IMR-90 (cell line): Measurements from ENCODE around the gene CFAP157. TPM values are rescaled to one million over a fixed set of nuclear protein-coding genes. Genes with fewer than 3 reads are reported as not detected.

ENCODE experiments used
- ATAC-seq: fragments of 200-7000 bp; cut with Tn5 transposase; 2 replicates; pipeline ENCODE4 v1.9.1; 2020; ENCODE audit warnings: low read depth, mild to moderate bottlenecking, moderate library complexity
- BruUV-seq: library from RNA; stranded (reverse); fragments of 400-500 nt; replicated peaks from 2 replicates; lab custom pipeline; 2021; lab: Mats Ljungman, UMichigan
- CTCF ChIA-PET: fragments of 300-600 bp; formaldehyde crosslinking; extraction: SDS; loops from one replicate; lab custom pipeline; 2021; ENCODE audit warnings: antibody characterized with exemption; lab: Yijun Ruan, JAX
- POLR2A ChIA-PET: fragments of 300-600 bp; sonication (Branson Sonifier 250); formaldehyde crosslinking; loops from one replicate; lab custom pipeline; 2022; ENCODE audit warnings: antibody characterized with exemption; ENCODE audit not compliant: unreplicated experiment; lab: Charles Lee
- DNase-seq: peaks from one replicate; pipeline ENCODE4 v3.0.0; 2013
- H2AFZ ChIP-seq: replicated peaks from 2 replicates; pipeline ENCODE3; 2013; ENCODE audit warnings: low read length, mild to moderate bottlenecking; ENCODE audit not compliant: poor library complexity
- H2AK5ac ChIP-seq: 2 replicates; pipeline ENCODE4 v1.6.1; 2013; ENCODE audit warnings: low read depth, low read length, inconsistent platforms
- H2AK9ac ChIP-seq: replicated peaks from 2 replicates; pipeline ENCODE3; 2013; ENCODE audit warnings: mild to moderate bottlenecking, low read depth, low read length, moderate library complexity; ENCODE audit not compliant: poor library complexity
- H2BK120ac ChIP-seq: 2 replicates; pipeline ENCODE4 v1.6.1; 2013; ENCODE audit warnings: low read depth, low read length, inconsistent platforms
- H2BK15ac ChIP-seq: 3 replicates; pipeline ENCODE4 v1.6.1; 2013; ENCODE audit warnings: low read depth, low read length, inconsistent platforms
- H2BK20ac ChIP-seq: 2 replicates; pipeline ENCODE4 v1.6.1; 2013; ENCODE audit warnings: low read depth, mild to moderate bottlenecking, inconsistent platforms, low read length, moderate library complexity
- H2BK5ac ChIP-seq: 2 replicates; pipeline ENCODE4 v1.6.1; 2013; ENCODE audit warnings: mild to moderate bottlenecking, low read depth, low read length, inconsistent platforms; ENCODE audit not compliant: poor library complexity, severe bottlenecking
- H3K14ac ChIP-seq: replicated peaks from 2 replicates; pipeline ENCODE4 v1.6.1; 2013; ENCODE audit warnings: low read depth, low read length, inconsistent platforms
- H3K18ac ChIP-seq: 2 replicates; pipeline ENCODE4 v1.6.1; 2013; ENCODE audit warnings: low read depth, low read length, control low read depth
- H3K23ac ChIP-seq: 2 replicates; pipeline ENCODE4 v1.6.1; 2013; ENCODE audit warnings: low read depth, low read length, inconsistent platforms
- H3K27ac ChIP-seq: 2 replicates; pipeline ENCODE4 v1.5.1; 2013; ENCODE audit warnings: mild to moderate bottlenecking, control low read depth, low read length; ENCODE audit not compliant: insufficient read depth
- H3K27me3 ChIP-seq: 2 replicates; pipeline ENCODE4 v1.6.1; 2013; ENCODE audit warnings: low read length; ENCODE audit not compliant: control insufficient read depth, insufficient read depth
- H3K36me3 ChIP-seq: 2 replicates; pipeline ENCODE4 v1.6.1; 2013; ENCODE audit warnings: low read length, mixed read lengths; ENCODE audit not compliant: control insufficient read depth, insufficient read depth
- H3K4ac ChIP-seq: 2 replicates; pipeline ENCODE4 v1.6.1; 2013; ENCODE audit warnings: low read depth, low read length, inconsistent platforms
- H3K4me1 ChIP-seq: 2 replicates; pipeline ENCODE4 v1.6.1; 2013; ENCODE audit warnings: low read length, mixed read lengths; ENCODE audit not compliant: control insufficient read depth, insufficient read depth
- H3K4me2 ChIP-seq: 2 replicates; pipeline ENCODE4 v1.6.1; 2013; ENCODE audit warnings: low read depth, mild to moderate bottlenecking, control low read depth, low read length, moderate library complexity
- H3K4me3 ChIP-seq: 2 replicates; pipeline ENCODE4 v1.5.1; 2013; ENCODE audit warnings: low read depth, mild to moderate bottlenecking, control low read depth, low read length, moderate library complexity; ENCODE audit not compliant: insufficient read depth
- H3K56ac ChIP-seq: 2 replicates; pipeline ENCODE4 v1.6.1; 2013; ENCODE audit warnings: low read length, inconsistent platforms; ENCODE audit not compliant: insufficient read depth; ENCODE audit errors: extremely low read depth
- H3K79me1 ChIP-seq, 2 experiments: 2 replicates each; pipeline ENCODE4 v1.6.1; 2013; ENCODE audit warnings: low read length in 2 of 2, inconsistent platforms in 1 of 2, low read depth in 1 of 2
- H3K9ac ChIP-seq: 2 replicates; pipeline ENCODE4 v1.6.1; 2013; ENCODE audit warnings: low read depth, low read length, control low read depth
- H3K9me1 ChIP-seq: 2 replicates; pipeline ENCODE4 v1.6.1; 2013; ENCODE audit warnings: low read length, inconsistent platforms; ENCODE audit not compliant: insufficient read depth
- H3K9me3 ChIP-seq: 2 replicates; pipeline ENCODE4 v1.6.1; 2013; ENCODE audit warnings: low read length; ENCODE audit not compliant: control insufficient read depth, insufficient read depth
- H4K20me1 ChIP-seq: 2 replicates; pipeline ENCODE4 v1.6.1; 2013; ENCODE audit warnings: low read length, inconsistent platforms; ENCODE audit not compliant: insufficient read depth
- H4K5ac ChIP-seq: 2 replicates; pipeline ENCODE4 v1.6.1; 2013; ENCODE audit warnings: mild to moderate bottlenecking, low read depth, low read length, control low read depth
- H4K8ac ChIP-seq, 2 experiments: 2 replicates each; pipeline ENCODE4 v1.6.1; 2013; ENCODE audit warnings: low read depth in 2 of 2, low read length in 2 of 2, control low read depth in 1 of 2, inconsistent platforms in 1 of 2
- H4K91ac ChIP-seq: 2 replicates; pipeline ENCODE4 v1.6.1; 2013; ENCODE audit warnings: low read depth, low read length, inconsistent platforms; ENCODE audit not compliant: insufficient read depth
- CEBPB ChIP-seq: IDR thresholded peaks from 2 replicates; pipeline ENCODE4 v1.6.1; 2012; ENCODE audit warnings: low read depth, low read length, improper control_type of control experiment
- SMC3 ChIP-seq: fragments of 150-350 bp; IDR thresholded peaks from 2 replicates; pipeline ENCODE4 v1.6.1; 2016; ENCODE audit warnings: low read depth, mild to moderate bottlenecking, antibody characterized with exemption, low read length, moderate library complexity
- WGBS, 2 experiments: methylation state at CpG; one replicate each; pipeline versions ENCODE4 v1.1.5 to v1.1.7; 2013; ENCODE audit warnings: missing lambda C conversion rate in 2 of 2; ENCODE audit not compliant: insufficient read length in 1 of 2; ENCODE audit errors: extremely low coverage in 2 of 2; 5-methylcytosine and 5-hydroxymethylcytosine counted together
- dilution Hi-C: fragments of 300-500 bp; cut with HindIII; formaldehyde crosslinking; loops from one replicate; pipeline ENCODE4 v1.14.3; 2018; ENCODE audit warnings: low sequenced_read_pairs; ENCODE audit not compliant: unreplicated experiment
- in situ Hi-C: fragments of 300-500 bp; cut with MboI; formaldehyde crosslinking; loops from 3 replicates; pipeline ENCODE4 v1.14.3; 2019; ENCODE audit warnings: low sequenced_read_pairs, inconsistent platforms, mixed read lengths
- intact Hi-C: fragments of 100-400 bp; cut with micrococcal nuclease; formaldehyde crosslinking; loops from 2 replicates; pipeline ENCODE4 v1.10.0; 2022
- polyA plus RNA-seq, 3 experiments: library from polyadenylated mRNA; depleted of rRNA; stranded (reverse); fragments of >200 nt; gene quantifications; 2 replicates each; pipeline ENCODE4 v1.2.3, GENCODE V29; 2012; ENCODE audit warnings: low replicate concordance in 1 of 3
- total RNA-seq: library from RNA; depleted of rRNA; stranded (reverse); fragments of >200 nt; gene quantifications from 2 replicates; pipeline ENCODE4 v1.2.3, GENCODE V29; 2012

CFAP157 gene
- total and polyA plus RNA-seq, 2 of the 4 experiments (the other 2 are of a cell fraction), result not detected

DNA sequence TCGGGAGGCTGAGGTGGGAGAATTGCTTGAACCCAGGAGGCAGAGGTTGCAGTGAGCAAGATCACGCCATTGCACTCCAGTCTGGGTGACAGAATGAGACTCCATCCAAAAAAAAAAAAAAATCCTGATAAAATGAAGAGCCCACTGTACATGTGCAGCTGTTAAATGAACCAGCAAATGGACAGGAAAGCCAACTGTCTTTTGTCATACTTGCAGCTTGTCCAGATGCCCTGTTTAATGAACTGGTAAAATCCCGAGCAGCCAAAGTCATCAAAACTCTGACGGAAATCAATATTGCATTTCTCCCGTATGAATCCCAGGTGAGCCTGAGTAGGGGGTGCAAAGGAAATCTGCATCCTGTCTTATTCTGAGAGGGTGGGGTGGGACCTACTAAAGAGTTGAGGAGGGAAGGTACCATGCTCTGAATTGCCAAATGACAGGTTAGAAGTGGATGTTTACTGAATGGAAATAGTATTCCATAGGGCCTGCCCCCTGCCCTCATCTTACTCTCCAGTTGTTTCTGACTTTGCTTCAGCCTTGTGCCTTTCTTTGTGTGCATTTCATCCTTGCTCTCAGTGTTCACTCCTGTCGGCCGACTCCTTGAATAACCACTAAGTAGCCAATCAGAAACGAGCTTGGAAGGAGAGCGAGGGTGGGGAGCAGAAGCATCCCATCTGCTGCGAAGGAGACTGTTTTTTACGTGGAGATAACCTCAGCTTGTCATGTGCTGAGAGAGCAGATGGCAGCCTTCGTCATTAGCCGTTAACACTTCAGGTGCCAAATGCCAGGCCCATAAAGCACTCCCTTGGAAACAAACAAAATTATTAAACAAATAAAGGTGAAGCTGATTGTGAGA is 45.7 kb upstream of the CFAP157 start (continued):
- no peak for TF ChIP-seq SMC3

DNA sequence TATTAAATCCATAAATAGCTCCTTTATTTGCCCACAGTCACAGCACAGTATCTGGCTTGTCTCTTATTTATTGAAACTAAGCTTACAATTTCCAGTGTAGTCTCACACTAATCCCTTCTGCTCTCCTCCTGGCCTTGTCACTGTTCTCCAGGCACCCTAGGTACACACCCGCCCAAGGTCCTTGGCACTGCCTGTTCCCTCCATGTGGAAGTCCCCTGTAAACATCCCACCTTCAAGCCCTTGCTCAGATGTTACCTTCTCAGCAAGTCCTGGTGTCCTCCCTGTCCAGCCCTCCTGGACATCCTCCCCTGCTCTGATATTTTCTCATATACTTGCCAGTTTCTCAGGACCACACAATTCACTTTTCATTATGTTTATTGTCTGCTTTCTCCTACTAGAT is 44.2 kb upstream of the CFAP157 start:
- H3K18ac ChIP-seq, result no peak overlapping the region
- H2AFZ ChIP-seq, result no peak overlapping the region
- H4K8ac ChIP-seq, result no peak overlapping the region
- ATAC-seq (no peak), DNase-seq (no peak)
- peaks cover 37% of the 10 kb centered on the region for H3K36me3 ChIP-seq
- no peak overlapping the region for H3K4me2 ChIP-seq
- H3K4me3 ChIP-seq, result no peak overlapping the region
- no peak overlapping the region for H3K4ac ChIP-seq
- H2BK120ac ChIP-seq, result no peak overlapping the region
- no peak overlapping the region for H2AK9ac ChIP-seq
- no peak overlapping the region for H2AK5ac ChIP-seq
- peaks cover 11% of the 10 kb centered on the region; the same call in 1 of the 2 replicates for H3K9me1 ChIP-seq
- in situ Hi-C loops (no loop called here), dilution Hi-C loops (no loop called here), intact Hi-C loops (no loop called here)
- H2BK15ac ChIP-seq, result no peak overlapping the region
- no peak overlapping the region for H4K5ac ChIP-seq
- ChIA-PET CTCF (no interaction called here), POLR2A (no interaction called here)
- H3K9me3 ChIP-seq, result no peaks in the 10 kb centered on the region
- no peaks in the 10 kb centered on the region for H4K20me1 ChIP-seq
- no peak overlapping the region for H3K9ac ChIP-seq
- H3K23ac ChIP-seq, result no peak overlapping the region
- peaks cover 4% of the 10 kb centered on the region; the same call in 1 of the 2 replicates for H3K4me1 ChIP-seq
- no peaks in the 10 kb centered on the region for H3K27me3 ChIP-seq
- H3K79me1 ChIP-seq, result no peaks in the 10 kb centered on the region
- H2BK5ac ChIP-seq, result no peak overlapping the region
- no peak overlapping the region for H3K27ac ChIP-seq
- no peak overlapping the region for H4K91ac ChIP-seq
- H3K14ac ChIP-seq, result no peak overlapping the region
- 57% methylated on average over 1 of the region's 1 CpG; no CpG with 5 or more reads in 1 of the 2 experiments for WGBS, 2 experiments
- no TSS peak for BruUV-seq
- H2BK20ac ChIP-seq, result no peak overlapping the region
- H3K56ac ChIP-seq, result no peak overlapping the region
- TF ChIP-seq CEBPB, result no peak
